ENCODE data around the gene TMEM132C.

DNA sequence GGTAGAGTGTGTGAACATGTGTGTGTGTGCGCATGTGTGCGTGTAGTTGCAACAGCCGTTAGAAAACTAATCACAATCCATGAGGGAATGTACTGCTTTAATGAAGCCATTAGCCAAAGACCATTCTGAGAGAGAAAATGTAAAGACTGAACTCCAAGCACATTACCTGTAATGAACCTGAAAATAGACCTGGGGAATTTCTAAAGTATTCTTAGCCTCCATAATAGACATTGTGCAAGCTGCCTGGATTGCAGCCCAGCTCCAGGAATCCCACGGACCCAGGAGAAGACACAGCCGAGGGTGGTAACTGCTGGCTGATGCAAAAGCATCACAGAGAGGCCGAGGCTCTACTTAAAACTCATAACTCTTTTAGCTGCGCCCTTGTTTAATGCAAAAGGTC lies 400.2 kb downstream of the TMEM132C start:
- no peak for TF ChIP-seq RBBP5 (IDR thresholded peaks at IDR 0.05; ENCODE audit: borderline replicate concordance, low read depth, low read length)
- no peak for TF ChIP-seq TAF1 (IDR thresholded peaks at IDR 0.05; ENCODE audit: low read depth, low read length)
- no peak for TF ChIP-seq POLR2A (IDR thresholded peaks at IDR 0.05; ENCODE audit: control extremely low read depth in 1 of 2, low read depth in 2 of 2, low read length in 2 of 2)
- TF ChIP-seq, protein P1, sequence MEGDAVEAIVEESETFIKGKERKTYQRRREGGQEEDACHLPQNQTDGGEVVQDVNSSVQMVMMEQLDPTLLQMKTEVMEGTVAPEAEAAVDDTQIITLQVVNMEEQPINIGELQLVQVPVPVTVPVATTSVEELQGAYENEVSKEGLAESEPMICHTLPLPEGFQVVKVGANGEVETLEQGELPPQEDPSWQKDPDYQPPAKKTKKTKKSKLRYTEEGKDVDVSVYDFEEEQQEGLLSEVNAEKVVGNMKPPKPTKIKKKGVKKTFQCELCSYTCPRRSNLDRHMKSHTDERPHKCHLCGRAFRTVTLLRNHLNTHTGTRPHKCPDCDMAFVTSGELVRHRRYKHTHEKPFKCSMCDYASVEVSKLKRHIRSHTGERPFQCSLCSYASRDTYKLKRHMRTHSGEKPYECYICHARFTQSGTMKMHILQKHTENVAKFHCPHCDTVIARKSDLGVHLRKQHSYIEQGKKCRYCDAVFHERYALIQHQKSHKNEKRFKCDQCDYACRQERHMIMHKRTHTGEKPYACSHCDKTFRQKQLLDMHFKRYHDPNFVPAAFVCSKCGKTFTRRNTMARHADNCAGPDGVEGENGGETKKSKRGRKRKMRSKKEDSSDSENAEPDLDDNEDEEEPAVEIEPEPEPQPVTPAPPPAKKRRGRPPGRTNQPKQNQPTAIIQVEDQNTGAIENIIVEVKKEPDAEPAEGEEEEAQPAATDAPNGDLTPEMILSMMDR (IDR thresholded peaks at IDR 0.05; ENCODE audit: control extremely low read depth in 1 of 3, insufficient read depth in 1 of 3, low read depth in 1 of 3, low read length in 3 of 3): no peak
- TF ChIP-seq ZNF274 (IDR thresholded peaks at IDR 0.05; ENCODE audit: borderline replicate concordance, extremely low read depth, low read length): no peak
- no peak for TF ChIP-seq POLR2AphosphoS5 (IDR thresholded peaks at IDR 0.05; ENCODE audit: low read depth, low read length)
- TF ChIP-seq SAP30 (IDR thresholded peaks at IDR 0.05; ENCODE audit: insufficient read depth, insufficient replicate concordance, low read length): no peak
- TF ChIP-seq EP300 (IDR thresholded peaks at IDR 0.05; ENCODE audit: borderline replicate concordance in 1 of 2, low read depth in 2 of 2, low read length in 2 of 2): no peak
- no peak for TF ChIP-seq EZH2 (IDR thresholded peaks at IDR 0.05; ENCODE audit: low read depth, low read length, severe bottlenecking)
- TF ChIP-seq GABPA (IDR thresholded peaks at IDR 0.05; ENCODE audit: borderline replicate concordance, insufficient read depth, low read length): no peak
- TF ChIP-seq MAFK (IDR thresholded peaks at IDR 0.05; ENCODE audit: low read depth, low read length): no peak
- no peak for TF ChIP-seq YY1 (IDR thresholded peaks at IDR 0.05; ENCODE audit: low read depth, low read length)
- TF ChIP-seq CHD1 (IDR thresholded peaks at IDR 0.05; ENCODE audit: low read depth, low read length): no peak
